GM21390 (cell line): Measurements from ENCODE around the gene LUZP1.

Experiments used
- ATAC-seq: cut with Tn5 transposase; IDR thresholded peaks from one replicate; pipeline ENCODE4 v1.9.1; 2021; ENCODE audit not compliant: unreplicated experiment

Gene LUZP1

DNA sequence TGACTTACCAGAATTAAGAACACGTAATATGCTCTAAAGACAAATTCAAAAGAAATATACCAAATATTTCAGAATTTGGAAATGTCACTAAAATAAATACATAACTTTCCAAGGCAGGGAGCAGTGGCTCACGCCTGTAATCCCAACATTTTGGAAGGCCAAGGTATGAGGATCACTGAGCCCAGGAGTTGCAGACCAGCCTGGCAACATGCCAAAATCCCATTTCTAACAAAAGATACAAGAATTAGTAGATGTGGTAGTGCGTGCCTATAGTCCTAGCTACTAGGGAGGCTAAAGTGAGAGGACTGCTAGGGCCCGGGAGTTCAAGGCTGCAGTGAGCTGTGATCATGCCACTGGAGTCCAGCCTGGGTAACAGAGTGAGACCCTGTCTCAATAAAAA, 11.7 kb downstream of the LUZP1 start:
- ATAC-seq = no peak

DNA sequence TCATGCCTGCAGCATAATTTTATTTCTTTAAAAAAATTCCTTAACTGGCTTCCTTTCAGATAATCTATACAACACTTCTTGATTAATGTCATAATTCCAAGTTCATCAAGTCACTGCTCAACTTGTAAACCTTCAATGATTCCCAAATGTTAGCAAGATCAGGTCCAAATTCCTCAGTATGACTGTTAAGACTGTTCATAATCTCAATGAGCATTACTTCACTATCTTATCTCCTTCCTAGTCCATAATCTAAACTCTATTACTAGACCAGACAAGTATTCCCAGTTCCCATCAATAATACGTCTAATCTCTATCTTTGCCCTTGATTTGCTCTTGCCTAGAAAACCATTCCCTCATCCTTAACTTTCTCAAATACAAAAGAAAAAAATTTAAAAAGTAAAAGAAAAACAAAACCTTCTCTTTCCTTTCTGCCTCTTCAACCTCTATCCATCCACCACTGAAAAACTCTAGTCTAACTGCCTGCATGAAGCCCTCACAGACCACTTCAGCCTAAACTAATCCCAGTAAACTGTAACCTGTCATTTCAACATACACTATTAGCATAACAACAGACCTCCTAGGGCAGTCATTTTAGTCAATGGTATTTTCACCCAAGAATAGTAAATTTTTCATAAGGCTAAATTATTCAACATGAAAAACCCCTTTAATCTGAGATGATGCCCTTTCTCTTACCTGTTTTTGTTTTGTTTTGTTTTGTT, 15.5 kb downstream of the LUZP1 start:
- ATAC-seq = no peak

DNA sequence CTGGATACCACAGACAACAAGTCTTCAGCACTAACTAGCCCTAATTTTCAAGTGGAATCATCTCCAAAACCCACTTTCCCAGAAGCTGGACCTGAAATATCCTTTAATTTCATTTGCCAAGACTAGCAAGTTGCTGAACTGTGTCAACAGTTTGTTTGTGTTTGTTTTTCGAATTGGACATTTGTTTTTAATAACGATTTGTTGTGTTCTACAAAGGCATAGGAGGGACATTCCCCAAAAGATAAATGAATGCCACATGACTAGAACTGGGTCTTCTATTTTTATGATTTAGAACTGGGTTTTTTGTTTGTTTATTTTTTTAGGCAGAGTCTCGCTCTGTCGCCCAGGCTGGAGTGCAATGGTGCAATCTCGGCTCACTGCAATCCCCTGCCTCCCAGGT, 17.9 kb downstream of the LUZP1 start:
- no peak for ATAC-seq

DNA sequence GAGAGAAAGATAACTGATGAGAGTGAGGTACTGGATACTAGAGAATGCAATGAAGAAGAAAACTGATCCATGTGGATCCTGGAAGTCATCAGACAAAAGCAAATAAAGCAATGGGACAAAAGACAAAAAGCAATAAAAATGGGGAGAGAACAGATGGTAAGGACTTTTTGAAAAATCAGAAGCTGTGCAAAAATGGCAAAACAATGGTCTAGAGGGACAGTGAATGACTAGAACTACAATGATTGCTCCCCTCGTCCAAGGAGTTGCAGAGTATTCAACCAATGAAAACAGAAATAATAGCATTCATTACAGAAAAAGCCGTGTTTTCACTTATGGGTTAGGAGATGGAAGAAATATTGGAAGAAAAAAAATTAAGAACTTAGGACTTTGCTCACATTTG, 18.5 kb downstream of the LUZP1 start:
- ATAC-seq = no peak

DNA sequence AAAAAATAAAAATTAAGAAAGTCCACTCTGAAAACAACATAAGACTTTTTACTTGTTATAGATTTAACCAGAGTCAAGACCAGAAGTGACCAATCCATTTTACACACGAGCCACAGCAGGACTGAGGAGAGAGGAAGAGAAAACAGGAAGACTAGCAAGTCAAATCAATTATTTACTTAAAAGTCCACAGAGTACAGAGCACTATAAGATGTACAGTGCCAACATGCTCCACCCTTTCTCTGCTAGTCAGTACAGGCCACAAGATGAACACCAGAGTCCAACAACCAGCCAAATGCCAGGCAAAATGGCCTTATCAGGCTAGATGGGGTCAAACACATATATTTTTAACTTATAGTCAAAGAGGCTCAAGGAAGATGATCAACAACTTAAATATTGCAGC, 19.5 kb downstream of the LUZP1 start:
- no peak for ATAC-seq

DNA sequence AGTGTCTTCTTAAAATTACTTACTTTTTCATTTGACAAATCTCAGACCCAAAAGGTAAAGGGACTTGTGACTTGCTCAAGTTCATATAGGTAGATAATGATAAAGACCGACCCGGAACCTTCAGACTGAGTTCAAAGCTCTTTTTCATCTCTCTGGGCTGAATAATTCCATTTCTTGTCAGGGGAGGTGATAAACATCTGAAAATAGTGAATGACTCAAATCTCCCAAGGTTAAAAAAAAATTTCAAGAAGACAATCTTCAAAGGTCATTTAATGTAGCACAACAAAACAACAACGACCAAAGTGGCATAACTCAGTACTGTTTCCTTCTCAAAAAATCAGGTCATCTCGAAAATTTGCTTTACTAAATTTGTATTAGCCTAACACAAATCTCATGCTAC, 20.6 kb downstream of the LUZP1 start:
- no peak for ATAC-seq

DNA sequence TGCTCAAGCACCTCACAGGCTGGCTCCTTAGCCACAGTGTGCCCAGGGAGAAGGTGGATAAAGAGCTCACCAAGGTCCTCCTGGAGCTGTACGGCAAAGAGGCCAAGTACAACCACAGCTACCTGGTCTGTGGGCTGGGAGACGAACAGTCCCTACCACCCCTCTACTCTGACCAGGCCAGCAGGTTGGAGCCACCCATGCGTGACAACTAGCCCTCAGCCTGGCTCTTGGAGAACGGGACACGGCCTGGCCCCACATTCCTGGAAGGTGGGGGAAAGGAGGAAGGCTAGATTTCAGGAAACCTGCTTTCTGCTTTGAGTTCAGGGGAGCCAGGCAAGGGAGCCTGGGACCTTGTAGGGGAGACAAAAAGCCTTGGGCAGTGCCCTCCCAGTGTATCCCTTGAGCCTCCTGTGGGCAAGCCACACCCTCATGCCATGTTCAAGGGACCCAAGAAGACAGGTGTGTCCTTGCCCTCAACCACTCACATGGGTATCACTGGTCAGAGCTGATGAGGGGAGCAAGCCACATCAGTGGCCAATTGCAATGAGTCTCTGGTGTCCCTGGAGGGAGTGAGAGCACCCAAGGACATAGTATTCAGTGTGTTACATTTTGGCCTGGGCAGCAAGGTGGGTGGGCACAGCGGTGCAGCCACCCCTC, 27.6 kb downstream of the LUZP1 start:
- no peak for ATAC-seq

DNA sequence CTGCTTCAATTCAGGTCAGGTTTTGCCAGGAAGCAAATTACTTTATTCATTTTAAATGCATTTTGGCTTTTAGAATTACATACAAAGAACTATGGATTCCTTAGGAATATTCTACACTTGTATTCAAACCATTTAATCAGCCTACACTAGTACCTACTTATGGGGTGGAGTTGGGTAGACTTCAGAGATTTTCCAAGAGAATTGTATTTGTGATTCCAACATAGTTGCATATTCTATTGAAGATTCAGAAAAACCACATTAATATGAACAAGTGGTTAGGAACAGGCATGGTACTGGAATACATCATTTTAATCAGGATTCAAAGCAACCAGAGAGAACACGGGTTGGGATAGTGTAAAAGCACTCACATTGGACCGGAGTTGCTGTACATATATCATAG, 33.4 kb downstream of the LUZP1 start:
- no peak for ATAC-seq

DNA sequence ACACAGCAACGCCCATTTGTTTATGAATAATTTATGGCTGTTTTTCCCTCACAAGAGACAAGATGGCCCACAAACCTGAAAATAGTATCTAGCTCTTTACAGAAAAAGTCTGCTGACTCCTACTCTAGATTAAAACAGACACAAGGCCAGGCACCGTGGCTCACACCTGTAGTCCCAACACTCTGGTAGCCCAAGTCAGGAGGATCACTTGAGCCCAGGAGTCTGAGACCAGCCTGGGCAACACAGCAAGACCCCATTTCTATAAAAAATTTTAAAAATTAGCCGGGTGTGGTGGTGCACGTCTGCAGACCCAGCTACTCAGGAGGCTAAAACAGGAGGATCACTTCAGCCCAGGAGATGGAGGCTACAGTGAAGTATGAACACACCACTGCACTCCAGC, 34.6 kb downstream of the LUZP1 start:
- ATAC-seq = no peak

DNA sequence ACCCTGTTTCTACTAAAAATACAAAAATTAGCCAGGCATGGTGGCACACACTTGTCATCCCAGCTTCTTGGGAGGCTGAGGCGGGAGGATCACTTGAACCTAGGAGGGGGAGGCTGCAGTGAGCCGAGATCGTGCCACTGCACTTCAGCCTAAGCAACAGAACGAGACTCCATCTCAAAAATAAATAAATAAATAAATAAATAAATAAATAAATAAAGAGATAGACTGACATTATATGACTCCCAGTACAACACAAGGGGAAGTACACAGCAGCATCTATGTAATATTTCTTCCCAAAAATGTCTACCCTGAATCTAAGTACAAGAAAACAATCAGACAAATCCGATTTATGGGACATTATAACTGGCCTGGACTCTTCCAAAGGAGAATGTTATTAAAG, 35.1 kb downstream of the LUZP1 start:
- no peak for ATAC-seq

DNA sequence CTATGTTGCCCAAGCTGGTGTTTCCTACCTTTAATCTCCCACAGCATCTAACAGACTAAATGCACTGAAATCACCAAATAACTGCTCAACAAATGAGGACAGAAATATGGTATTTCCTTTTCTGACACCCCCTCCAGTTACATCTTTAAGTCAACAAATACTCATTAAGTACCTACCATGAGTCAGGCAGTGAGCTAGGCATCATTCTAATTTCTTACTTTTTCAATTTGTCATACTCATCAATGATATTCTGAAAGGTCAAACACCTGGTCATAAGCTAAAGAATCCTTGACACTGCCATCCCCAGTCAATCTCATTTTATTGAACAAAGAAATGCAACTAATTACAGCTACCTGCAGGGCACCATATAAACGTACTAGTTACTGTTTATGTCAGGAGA, 36.6 kb downstream of the LUZP1 start:
- ATAC-seq = no peak

DNA sequence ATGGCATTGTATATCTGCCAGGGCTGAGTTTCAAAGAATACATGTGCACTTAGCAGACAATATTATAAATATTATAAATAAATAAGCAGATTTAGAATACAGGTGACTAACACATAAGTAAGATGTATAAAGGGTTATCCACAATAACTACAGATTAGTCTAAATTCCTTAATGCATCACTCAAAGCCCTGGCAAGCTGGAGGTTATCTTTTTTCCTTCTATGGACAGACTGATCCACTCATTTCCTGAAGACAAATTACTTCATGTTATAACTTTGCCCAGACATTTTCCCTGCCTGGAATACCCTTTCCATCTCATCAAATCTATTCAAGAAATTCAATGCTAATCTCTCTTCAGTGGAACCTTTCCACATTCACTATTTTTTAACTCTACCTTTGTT, 38.8 kb downstream of the LUZP1 start:
- no peak for ATAC-seq

DNA sequence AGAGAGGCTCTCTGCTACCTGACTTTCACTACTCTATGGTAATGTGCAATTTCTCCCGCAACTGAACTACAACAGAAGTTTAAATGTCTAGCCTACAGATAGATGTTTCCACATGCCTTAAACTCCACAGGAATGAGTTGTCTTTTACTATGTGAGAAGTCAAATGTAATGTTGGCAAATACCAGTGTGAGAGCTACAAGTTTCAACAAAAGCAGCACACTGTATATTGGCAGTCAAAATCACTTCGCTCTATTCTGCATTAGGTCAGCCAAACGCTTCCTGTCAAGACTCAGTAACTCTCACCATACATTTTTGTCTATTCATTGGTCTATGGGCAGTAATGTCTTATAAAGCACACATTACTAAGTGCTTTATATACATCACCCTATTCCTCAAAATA, 41.9 kb downstream of the LUZP1 start:
- no peak for ATAC-seq

DNA sequence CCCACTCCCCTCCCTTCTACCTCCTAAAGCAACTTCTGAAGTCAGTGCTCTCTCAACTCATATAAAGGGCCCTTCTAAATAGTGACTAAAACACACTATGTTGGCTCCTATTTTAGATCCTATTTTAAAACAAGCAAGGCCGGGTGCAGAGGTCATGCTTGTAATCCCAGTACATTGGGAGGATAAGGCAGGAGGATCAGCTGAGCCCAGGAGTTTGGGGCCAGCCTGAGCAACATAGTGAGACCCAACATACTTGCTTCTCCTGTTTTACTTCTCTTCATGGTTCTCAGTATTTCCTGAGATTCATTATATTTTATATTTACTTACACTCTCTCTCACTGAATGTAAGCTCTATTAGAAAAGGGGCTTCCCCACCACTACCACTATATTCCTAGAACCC, 42.5 kb downstream of the LUZP1 start:
- no peak for ATAC-seq

DNA sequence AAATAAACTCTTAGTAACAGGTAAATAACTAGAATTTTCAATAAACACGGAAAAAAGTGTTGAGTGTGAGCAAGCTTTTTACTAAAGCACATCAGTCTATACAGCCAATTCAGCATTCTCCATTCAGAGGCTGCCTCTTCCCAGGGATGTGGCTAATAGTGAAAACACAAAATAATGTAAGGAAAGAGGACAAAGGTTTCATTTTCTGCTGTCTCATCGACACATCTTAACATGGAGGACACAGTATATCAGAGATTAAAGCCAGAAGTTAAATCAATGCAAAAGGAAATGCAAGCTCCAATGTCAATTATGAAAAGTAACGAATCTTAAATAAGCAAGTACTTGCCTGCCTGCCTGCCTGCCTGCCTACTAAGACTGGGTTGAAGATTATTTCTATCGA, 43.2 kb downstream of the LUZP1 start:
- no peak for ATAC-seq

DNA sequence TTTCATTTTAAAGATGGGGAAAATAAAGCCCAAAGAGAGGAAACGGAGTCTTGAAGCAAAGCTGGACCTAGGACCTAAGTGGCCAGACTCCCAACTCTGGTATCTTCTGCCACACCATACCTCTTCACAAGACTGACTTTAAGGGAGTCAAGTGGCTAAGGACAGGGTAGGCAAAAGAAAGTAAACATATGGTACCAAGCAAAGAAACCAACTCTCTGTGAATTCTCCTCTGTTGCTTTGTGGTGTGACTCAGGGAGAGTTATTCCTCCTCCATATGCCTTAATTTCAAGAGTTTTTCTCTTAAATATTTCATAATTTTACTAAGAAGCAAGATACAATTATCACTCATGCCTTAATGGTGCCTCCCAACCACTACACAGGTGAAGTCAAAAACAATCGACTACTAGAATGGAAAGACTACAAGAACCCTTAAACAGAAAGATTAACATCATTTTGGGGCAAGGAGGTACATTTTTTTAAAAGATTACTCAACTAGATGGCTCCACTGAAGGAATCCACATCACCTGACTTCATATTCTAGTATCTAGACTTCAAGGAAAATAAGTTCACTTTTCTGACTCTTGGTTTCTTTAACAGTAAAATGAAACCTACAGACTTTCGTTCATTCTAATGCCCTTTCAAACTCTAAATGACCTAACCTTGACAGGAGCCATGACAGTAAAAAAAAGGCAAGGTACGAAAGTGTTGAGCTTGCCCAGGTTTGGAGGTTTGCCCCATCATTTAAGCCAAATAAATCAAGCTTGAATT, 44.2 kb downstream of the LUZP1 start:
- no peak for ATAC-seq

DNA sequence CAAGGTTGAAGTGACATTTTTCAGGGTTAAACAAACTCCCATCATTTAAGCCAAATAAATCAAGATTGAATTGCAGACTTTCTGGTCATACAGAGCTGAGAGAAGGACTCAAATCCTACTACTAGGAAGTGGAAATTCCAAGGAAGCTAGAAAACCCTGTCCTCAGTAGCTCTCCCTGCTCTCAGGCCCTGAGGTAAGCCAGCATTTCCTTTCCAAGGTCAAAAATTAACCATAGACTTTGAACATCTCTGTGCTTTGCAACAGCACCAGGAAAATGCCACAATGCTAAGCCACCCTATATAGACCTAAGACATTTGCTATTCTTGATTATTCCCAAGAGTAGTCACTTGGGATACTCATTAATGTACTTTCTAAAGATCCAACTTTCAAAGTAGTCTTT, 45.1 kb downstream of the LUZP1 start:
- no peak for ATAC-seq

DNA sequence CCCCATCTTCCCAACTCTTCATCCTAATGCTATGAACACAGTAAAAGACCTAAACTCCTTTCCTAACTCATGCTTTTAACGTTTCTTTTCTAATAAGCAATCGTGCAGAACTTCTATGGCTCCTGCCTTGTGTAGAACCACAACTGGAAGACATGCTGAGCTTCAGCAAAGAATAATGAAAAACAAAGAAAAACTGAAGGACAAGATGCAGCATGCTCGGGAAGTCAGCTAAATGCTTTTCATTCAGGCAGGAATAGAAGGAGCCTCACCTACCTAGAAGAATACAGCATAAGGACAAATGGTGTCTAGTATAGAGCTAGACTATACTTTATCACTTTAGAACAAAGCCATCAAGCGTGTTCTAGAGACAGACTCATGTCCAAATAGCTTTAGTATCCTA, 45.9 kb downstream of the LUZP1 start:
- ATAC-seq = no peak

DNA sequence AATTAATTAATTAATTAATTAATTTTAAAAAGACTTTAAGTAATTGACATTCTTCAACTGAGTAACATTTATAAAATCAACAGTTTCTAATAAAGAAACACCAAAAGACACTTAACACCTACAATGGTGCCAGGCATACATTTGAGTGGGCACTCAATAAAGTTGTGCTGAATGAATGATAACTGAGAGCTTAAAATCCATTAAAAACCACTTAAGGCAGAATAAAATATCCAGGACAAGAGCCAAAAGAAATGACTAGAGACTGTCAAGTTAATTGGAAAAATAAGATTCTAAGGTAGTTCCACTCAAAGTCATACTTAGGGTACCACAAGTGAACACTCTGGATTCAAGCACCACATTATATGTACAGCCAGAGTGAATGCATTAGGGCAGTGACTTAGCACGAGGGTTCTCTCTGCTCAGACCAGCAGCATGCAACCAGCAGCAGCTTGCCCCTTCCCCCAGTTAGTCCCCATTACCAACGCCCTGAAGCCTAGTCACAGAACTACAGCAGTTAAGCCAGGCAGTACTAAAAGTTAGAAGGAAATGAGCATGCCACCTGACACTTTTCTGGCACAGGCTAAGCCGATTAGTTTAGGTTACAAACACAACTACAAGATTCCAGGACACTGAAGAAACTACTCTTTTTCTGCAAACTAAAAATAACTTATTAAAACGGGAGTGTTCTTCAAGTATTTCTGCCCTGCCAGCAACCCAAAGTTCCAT, 46.5 kb downstream of the LUZP1 start:
- no peak for ATAC-seq

DNA sequence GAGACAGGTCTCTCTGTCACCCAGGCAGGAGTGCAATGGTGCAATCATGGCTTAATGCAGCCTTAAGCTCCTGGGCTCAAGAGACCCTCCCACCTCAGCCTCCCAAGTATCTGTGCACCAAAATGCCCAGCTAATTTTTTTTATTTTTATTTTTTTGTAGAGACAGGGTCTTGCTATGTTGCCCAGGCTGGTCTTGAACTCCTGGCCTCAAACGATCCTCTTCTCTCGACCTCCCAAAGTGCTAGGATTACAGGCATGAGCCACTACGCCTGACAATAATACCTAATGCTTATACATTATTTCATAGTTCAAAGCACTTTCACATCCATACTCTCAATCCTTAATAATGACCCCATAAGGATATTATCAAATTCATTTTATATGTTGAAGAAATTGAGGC, 48.3 kb downstream of the LUZP1 start:
- no peak for ATAC-seq

DNA sequence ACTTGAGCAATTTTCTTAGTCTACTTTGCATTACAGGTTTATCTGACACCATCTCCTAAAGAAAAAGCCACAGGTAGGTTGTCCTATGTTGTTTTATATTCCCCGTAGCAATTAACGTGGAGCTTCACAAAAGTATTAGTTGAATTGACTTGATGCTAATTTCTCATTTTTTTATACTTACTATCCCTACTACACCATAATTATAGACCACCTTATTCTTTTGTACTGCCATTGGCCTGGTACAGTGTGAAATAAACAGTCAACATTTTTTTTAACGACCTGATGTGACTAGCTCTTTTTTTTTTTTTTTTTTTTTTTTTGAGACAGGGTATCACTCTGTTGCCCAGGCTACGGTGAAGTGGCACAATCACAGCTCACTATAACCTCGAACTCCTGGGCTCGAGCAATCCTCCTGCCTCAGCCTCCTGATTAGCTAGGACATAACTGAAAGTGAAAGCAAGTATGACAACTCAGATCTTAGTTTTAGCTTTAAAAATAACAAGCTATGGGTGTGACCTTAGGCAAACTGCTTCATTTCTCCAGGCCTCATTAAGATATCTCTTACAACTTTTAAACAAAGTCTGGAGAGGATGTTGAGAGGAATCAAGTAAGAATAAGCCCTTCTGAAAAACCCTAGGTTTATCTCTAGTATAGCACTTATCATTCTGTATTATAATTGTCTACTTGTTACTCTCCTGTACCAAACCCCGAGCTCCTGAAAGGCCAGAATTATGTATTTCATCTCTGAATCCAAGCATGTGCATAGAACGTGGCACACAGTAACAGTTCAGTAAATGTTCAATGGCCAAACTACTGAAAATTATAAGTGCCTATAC, 49.5 kb downstream of the LUZP1 start:
- no peak for ATAC-seq
